Measurements from ENCODE around the gene FOXN1.

FOXN1 gene

GRCh38 chr17:28498652-28499363 is 7.3 kb upstream of the FOXN1 start:
- Histone ChIP-seq H3K9ac (no peak overlapping the region), H3K4me1 (no peaks in the 10 kb centered on the region), H3K9me3 (ENCODE audit: control insufficient read depth, low read length) (no peaks in the 10 kb centered on the region), H2AFZ (no peak overlapping the region), H3K36me3 (ENCODE audit: control insufficient read depth, insufficient read depth, low read length) (no peaks in the 10 kb centered on the region), H3K27me3 (ENCODE audit: control insufficient read depth, insufficient read depth, low read length) (no peaks in the 10 kb centered on the region), H3K79me2 (no peaks in the 10 kb centered on the region), H3K4me2 (ENCODE audit: low read length) (no peak overlapping the region), H3K27ac (no peak overlapping the region), H3K4me3 (ENCODE audit: low read depth, low read length) (no peak overlapping the region)
- no peak for TF ChIP-seq CTCF (IDR thresholded peaks at IDR 0.05)

- H3K36me3 ChIP-seq (ENCODE audit: control insufficient read depth, insufficient read depth, low read length) = no peaks in the 10 kb centered on the region
- no peak for TF ChIP-seq CTCF (IDR thresholded peaks at IDR 0.05)
- no peak overlapping the region for H3K9ac ChIP-seq
- no peaks in the 10 kb centered on the region for H3K4me1 ChIP-seq
- H3K4me2 ChIP-seq (ENCODE audit: low read length) = no peak overlapping the region
- no peaks in the 10 kb centered on the region for H3K27me3 ChIP-seq (ENCODE audit: control insufficient read depth, insufficient read depth, low read length)
- H3K79me2 ChIP-seq = no peaks in the 10 kb centered on the region
- H3K4me3 ChIP-seq (ENCODE audit: low read depth, low read length) = no peak overlapping the region
- no peak overlapping the region for H2AFZ ChIP-seq
- no peaks in the 10 kb centered on the region for H3K9me3 ChIP-seq (ENCODE audit: control insufficient read depth, low read length)
- no peak overlapping the region for H3K27ac ChIP-seq
Observed at GRCh38 chr17:28499364-28499664, 6.8 kb upstream of the FOXN1 start.

GRCh38 chr17:28499684-28500357 is 6.3 kb upstream of the FOXN1 start:
- Histone ChIP-seq H3K4me3 (ENCODE audit: low read depth, low read length) (no peak overlapping the region), H3K9me3 (ENCODE audit: control insufficient read depth, low read length) (no peaks in the 10 kb centered on the region), H3K4me2 (ENCODE audit: low read length) (no peak overlapping the region), H3K27me3 (ENCODE audit: control insufficient read depth, insufficient read depth, low read length) (no peaks in the 10 kb centered on the region), H3K79me2 (no peaks in the 10 kb centered on the region), H2AFZ (no peak overlapping the region), H3K36me3 (ENCODE audit: control insufficient read depth, insufficient read depth, low read length) (no peaks in the 10 kb centered on the region), H3K4me1 (no peaks in the 10 kb centered on the region), H3K27ac (no peak overlapping the region), H3K9ac (no peak overlapping the region)
- TF ChIP-seq CTCF (IDR thresholded peaks at IDR 0.05) = no peak

GRCh38 chr17:28500712-28501379 is 5.3 kb upstream of the FOXN1 start:
- Histone ChIP-seq H3K9me3 (ENCODE audit: control insufficient read depth, low read length) (no peaks in the 10 kb centered on the region), H3K27me3 (ENCODE audit: control insufficient read depth, insufficient read depth, low read length) (no peaks in the 10 kb centered on the region), H3K9ac (no peak overlapping the region), H3K36me3 (ENCODE audit: control insufficient read depth, insufficient read depth, low read length) (no peaks in the 10 kb centered on the region), H3K27ac (no peak overlapping the region), H2AFZ (no peak overlapping the region), H3K79me2 (no peaks in the 10 kb centered on the region), H3K4me3 (ENCODE audit: low read depth, low read length) (no peak overlapping the region), H3K4me2 (ENCODE audit: low read length) (no peak overlapping the region), H3K4me1 (no peaks in the 10 kb centered on the region)
- no peak for TF ChIP-seq CTCF (IDR thresholded peaks at IDR 0.05)

All from parathyroid adenoma (tissue), 2 donors.